ENCODE data around the gene BIRC5.

DNA sequence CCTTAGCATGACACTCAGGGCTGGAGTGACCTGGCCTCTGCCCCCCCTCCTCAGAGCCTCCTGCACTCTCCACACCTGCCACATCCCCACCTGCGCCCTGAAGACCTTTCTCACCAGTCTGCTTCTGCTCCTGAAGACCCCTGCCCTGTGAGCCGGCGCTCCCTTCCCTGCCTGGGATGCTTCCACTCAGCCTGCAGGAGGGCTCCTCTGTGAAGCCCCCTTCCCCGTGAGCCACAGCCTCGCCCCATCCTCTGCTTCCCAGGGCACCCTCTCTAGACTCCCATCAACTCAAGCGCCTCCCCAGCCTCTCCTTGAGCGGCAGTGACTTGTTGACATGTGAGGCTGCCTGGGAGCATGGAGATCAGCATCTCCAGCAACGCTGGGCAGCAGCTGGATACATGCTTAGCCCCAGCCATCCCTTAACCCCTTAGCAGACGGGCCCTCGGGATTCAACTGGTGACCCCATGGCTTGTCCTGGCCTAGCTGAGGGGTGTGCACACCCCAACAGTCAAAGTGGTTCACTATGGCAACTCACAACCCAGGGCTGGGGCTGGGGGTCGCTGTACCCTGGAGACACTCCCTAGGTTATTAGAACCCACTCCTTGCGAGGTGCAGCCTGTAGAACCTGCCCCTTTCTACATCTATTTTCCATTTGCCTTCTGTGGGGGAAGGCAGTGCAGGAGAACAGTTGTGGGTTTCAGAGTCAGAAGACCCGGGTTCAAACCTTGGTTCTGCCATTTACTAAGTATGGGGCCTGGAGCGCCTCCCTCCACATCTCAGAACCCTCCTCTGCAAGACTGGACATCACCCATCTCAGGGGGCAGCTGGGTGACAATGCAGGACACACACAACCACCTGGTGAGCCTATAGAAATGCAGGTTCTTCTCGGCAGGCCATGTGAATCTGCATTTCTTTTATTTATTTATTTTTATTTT lies 38.9 kb downstream of the BIRC5 start:
- TF ChIP-seq, protein P1, sequence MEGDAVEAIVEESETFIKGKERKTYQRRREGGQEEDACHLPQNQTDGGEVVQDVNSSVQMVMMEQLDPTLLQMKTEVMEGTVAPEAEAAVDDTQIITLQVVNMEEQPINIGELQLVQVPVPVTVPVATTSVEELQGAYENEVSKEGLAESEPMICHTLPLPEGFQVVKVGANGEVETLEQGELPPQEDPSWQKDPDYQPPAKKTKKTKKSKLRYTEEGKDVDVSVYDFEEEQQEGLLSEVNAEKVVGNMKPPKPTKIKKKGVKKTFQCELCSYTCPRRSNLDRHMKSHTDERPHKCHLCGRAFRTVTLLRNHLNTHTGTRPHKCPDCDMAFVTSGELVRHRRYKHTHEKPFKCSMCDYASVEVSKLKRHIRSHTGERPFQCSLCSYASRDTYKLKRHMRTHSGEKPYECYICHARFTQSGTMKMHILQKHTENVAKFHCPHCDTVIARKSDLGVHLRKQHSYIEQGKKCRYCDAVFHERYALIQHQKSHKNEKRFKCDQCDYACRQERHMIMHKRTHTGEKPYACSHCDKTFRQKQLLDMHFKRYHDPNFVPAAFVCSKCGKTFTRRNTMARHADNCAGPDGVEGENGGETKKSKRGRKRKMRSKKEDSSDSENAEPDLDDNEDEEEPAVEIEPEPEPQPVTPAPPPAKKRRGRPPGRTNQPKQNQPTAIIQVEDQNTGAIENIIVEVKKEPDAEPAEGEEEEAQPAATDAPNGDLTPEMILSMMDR (optimal IDR thresholded peaks at IDR 0.05 in 1 of 3, IDR thresholded peaks at IDR 0.05 in 1 of 3, conservative IDR thresholded peaks at IDR 0.05 in 1 of 3; ENCODE audit: extremely low read depth in 1 of 3, insufficient read depth in 2 of 3, low read length in 3 of 3), result no peak
- TF ChIP-seq EZH2 (IDR thresholded peaks at IDR 0.05; ENCODE audit: low read length), result no peak

All from keratinocyte (primary cell).